Measurements from ENCODE around the gene ACSF2.

Gene ACSF2

GRCh38 chr17:50451943-50452629 is 26.1 kb downstream of the ACSF2 start:
- H3K27ac Mint-ChIP-seq = no peak overlapping the region
- no peaks in the 10 kb centered on the region for H3K9me3 Mint-ChIP-seq
- no peaks in the 10 kb centered on the region for H3K4me1 Mint-ChIP-seq
- TF ChIP-seq CTCF (IDR thresholded peaks at IDR 0.05; ENCODE audit: unreplicated experiment in 3 of 3) = no peak
- H3K27me3 Mint-ChIP-seq (ENCODE audit: low read depth) = no peaks in the 10 kb centered on the region
- peaks cover 9% of the 10 kb centered on the region for H3K36me3 Mint-ChIP-seq (ENCODE audit: low read depth)
- no peak overlapping the region for H3K4me3 Mint-ChIP-seq

GRCh38 chr17:50452630-50453300 is 26.7 kb downstream of the ACSF2 start:
- H3K27me3 Mint-ChIP-seq (ENCODE audit: low read depth) = no peaks in the 10 kb centered on the region
- H3K27ac Mint-ChIP-seq = no peak overlapping the region
- TF ChIP-seq CTCF (IDR thresholded peaks at IDR 0.05; ENCODE audit: unreplicated experiment in 3 of 3) = no peak
- peaks cover 9% of the 10 kb centered on the region for H3K36me3 Mint-ChIP-seq (ENCODE audit: low read depth)
- H3K9me3 Mint-ChIP-seq = no peaks in the 10 kb centered on the region
- H3K4me1 Mint-ChIP-seq = no peaks in the 10 kb centered on the region
- no peak overlapping the region for H3K4me3 Mint-ChIP-seq

- Mint-ChIP-seq H3K4me1 (no peaks in the 10 kb centered on the region), H3K27ac (no peak overlapping the region), H3K36me3 (ENCODE audit: low read depth) (peaks cover 9% of the 10 kb centered on the region), H3K4me3 (no peak overlapping the region), H3K27me3 (ENCODE audit: low read depth) (no peaks in the 10 kb centered on the region), H3K9me3 (no peaks in the 10 kb centered on the region)
- no peak for TF ChIP-seq CTCF (IDR thresholded peaks at IDR 0.05; ENCODE audit: unreplicated experiment in 3 of 3)
These were observed 27.9 kb downstream of the ACSF2 start for GRCh38 chr17:50453901-50454300.

GRCh38 chr17:50457621-50458020 is 31.6 kb downstream of the ACSF2 start:
- peaks cover 3% of the 10 kb centered on the region for H3K36me3 Mint-ChIP-seq (ENCODE audit: low read depth)
- no peaks in the 10 kb centered on the region for H3K27me3 Mint-ChIP-seq (ENCODE audit: low read depth)
- no peak overlapping the region for H3K27ac Mint-ChIP-seq
- no peaks in the 10 kb centered on the region for H3K9me3 Mint-ChIP-seq
- no peak for TF ChIP-seq CTCF (IDR thresholded peaks at IDR 0.05; ENCODE audit: unreplicated experiment in 3 of 3)
- no peaks in the 10 kb centered on the region for H3K4me1 Mint-ChIP-seq
- H3K4me3 Mint-ChIP-seq = no peak overlapping the region

GRCh38 chr17:50458270-50458669 is 32.3 kb downstream of the ACSF2 start:
- Mint-ChIP-seq H3K27ac (no peak overlapping the region), H3K4me3 (no peak overlapping the region), H3K4me1 (no peaks in the 10 kb centered on the region), H3K36me3 (ENCODE audit: low read depth) (peaks cover 3% of the 10 kb centered on the region), H3K27me3 (ENCODE audit: low read depth) (no peaks in the 10 kb centered on the region), H3K9me3 (no peaks in the 10 kb centered on the region)
- TF ChIP-seq CTCF (IDR thresholded peaks at IDR 0.05; ENCODE audit: unreplicated experiment in 3 of 3) = no peak
